ENCODE measurements around the gene FBXW2. TPM values are rescaled to one million over a fixed set of nuclear protein-coding genes. Genes with fewer than 3 reads are reported as not detected.
"Not testable (repeated sequence)": the region's sequence is repeated elsewhere in the genome, so short reads cannot be mapped to it uniquely, and the experiment has no call there.

The FBXW2 gene, protein sequence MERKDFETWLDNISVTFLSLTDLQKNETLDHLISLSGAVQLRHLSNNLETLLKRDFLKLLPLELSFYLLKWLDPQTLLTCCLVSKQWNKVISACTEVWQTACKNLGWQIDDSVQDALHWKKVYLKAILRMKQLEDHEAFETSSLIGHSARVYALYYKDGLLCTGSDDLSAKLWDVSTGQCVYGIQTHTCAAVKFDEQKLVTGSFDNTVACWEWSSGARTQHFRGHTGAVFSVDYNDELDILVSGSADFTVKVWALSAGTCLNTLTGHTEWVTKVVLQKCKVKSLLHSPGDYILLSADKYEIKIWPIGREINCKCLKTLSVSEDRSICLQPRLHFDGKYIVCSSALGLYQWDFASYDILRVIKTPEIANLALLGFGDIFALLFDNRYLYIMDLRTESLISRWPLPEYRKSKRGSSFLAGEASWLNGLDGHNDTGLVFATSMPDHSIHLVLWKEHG
- 45.1 TPM for polyA plus RNA-seq (2013, experiment 1 of 2; ENCODE audit: insufficient read length)
- polyA plus RNA-seq (2013, experiment 2 of 2; ENCODE audit: insufficient read length), result 38.9 TPM

DNA sequence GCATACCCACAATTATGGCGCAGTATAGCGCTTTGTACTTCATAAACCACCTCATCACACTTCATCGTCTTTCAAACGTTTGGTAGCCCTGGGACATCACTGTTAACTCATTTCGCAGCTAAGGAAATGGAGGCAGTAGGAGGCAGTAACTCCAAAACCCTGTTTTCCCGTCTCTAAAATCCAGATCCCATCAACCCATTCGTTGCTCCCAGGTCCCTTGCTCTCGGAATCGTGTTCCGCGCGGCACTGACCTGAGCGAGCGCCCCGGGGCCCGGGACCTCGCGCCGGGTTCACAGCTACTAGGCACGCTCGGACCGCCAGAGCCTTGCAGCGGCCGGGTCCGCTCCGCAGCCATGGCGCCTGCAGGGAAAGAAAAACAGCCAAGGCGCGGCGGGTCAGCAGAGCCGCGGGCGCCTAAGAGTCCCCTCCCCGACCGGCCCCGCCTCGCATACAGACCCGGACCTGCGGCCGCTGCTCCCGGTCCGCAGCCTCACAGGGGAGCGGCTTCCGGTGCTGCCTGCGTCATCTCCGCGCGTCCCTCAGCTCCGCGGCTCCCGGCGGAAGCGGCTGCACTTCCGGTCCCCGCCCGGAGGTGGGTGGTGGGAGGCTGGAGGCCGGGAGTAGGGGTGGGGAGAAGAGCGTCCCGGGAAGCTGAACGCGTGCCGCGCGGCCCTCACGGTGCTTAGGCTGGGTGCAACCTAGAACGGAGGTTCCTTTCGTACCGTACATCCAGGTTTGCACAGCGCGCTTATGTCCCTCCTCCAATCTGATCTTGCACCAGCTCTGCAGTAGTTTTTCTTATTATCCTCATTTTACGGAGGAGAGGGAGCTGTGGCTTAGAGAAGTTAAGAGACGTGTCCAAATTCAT is at the start of gene FBXW2:
Gene FBXW2 (minus strand): TSS at position 519 of the 868 bp plus-strand sequence. CDS start 5,158 bp downstream, outside the sequence.
- DNase-seq, result peak; percentile 91

DNA sequence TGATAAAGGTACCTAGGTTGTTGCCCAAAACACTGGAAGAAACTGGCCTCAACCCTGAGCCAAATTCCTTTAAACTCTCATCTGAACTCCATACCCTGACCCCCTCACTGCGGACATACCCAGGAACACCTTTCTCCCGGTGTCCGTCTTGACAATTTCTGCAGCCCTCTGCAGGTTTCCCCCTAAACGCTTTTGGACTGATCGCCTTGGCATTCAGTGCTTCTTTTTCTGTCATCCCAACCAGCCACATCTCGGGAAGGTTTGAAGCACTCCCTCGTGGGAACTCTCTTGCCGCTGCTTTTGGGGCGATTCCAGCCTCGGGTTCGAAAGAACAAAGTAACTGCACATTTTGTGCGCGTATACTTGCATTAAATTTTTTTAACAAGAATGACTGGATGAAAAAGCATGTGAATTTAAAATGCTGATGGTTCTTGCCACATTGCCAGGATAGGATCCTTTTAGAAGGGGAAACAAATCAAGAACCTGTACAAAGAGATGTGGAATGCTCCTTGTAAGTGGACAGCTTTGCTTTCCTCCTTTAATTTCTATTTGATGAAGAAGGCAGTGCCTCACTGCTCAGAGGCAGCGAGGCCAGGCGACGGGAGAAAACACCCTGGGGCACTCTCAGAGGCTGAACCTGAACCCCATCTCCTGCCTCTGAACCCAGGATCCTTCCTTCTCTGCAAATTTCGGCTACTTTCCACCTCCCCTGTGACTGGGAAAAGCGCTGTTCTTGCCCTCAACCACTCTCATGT is 48.9 kb upstream of the FBXW2 start:
- DNase-seq, result peak; percentile 2

DNA sequence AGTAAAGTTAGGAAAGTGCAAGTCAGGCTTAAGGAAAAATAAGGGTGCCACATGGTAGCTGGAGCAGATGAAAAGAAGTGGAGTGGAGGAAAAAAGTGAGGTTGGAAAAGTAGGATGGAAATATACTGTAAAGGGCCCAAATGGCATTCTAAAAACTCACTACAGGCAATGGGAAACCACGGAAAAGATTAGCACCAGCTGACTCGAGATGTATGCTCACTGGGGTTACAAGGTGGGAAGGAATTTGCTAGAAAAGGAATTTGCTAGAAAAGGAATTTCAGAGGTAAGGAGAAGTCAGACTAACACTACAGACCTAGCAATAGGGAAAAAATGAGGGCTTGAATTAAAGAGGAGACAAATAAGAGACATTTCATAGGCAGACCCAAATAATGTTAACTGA is 45.9 kb upstream of the FBXW2 start:
- no peak for DNase-seq

DNA sequence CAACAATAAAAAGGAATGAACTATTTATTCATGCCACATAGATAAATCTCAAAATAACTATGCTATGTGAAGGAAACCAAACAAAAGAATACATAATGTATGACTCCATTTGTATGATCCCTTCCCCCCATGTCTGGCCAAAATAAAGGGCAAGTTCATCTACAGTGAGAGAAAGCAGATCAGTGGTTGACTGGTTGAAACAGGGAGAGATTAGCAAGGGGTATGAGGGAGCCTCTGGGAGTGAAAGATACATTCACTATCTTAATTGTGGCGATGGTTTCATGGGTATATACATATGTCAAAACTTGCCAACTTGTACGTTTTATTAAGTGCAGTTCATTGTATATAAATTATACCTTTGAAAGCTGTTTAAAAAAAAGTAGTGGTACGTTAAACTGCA is 44.7 kb upstream of the FBXW2 start:
- no peak for DNase-seq

DNA sequence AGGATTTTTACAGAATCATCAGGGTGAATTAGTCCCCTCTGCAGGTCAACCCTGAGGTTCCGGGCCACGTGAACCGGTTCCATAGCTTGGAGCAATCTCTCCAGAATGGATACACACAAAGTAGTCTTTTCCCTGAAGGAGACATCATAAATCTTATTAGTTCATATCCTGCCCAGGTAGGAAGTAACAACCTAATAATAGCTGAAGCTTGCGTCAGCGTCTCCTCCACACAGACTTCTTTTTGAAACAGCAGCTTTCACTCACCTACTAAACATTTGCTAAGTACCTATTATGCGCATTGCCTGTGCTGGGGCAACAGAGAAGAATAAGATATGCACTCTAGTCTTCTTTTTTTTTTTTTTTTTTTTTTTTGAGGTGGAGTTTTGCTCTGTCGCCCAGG is 40.1 kb upstream of the FBXW2 start:
- no peak for DNase-seq

DNA sequence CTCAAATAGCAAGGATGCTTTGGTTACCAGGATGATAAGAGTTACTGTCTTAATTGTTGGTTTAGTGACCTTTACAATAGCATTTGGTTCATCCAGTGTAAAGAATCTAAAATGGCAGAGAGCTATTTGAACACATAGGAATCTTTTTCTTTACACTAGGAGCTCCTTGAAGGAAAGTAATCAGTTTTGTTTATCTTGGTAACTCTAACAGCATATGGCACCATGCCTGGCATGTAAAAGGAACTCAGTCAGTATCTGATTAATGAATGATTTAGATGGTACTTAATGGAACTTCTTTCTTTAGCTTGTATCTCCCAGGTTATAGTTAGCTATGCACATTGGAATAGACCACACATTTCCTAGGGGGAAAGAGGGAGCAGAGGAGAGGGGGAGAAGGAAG is 39.6 kb upstream of the FBXW2 start:
- DNase-seq, result no peak

DNA sequence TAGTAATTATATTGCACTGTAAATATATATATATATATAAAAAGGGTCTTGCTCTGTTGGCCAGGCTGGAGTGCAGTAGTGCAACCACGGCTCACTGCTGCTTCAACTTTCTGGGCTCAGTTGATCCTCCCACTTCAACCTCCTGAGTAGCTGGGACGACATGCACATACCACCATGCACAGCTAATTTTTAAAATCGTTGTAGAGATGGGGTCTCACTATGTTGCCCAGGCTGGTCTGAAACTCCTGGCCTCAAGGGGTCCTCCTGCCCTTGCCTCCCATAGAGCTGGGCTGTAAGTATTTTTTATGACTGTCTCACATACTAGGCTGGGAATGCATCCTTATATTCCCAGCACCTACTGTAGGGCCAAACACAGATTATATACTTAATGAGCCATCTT is 37.6 kb upstream of the FBXW2 start:
- DNase-seq, result no peak

DNA sequence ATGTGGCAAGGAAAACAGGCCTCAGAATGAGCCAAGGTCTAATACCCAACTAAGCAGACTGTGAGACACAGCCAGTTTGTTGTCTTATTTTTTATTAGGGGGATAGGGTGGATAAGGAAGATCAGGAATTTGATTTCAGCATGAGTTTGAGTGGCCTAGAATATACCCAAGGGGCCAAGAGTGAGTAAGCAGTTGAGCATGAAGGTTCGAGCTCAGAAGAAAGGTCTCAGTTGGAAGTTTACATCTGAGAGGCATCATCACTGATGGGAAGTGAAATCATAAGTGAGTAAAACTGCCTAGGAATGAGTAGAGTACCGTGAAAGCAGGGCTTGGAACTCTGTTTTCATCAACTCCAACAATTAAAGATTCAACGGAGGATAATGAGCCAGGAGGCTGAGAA is 36.9 kb upstream of the FBXW2 start:
- peak; percentile 41 for DNase-seq

DNA sequence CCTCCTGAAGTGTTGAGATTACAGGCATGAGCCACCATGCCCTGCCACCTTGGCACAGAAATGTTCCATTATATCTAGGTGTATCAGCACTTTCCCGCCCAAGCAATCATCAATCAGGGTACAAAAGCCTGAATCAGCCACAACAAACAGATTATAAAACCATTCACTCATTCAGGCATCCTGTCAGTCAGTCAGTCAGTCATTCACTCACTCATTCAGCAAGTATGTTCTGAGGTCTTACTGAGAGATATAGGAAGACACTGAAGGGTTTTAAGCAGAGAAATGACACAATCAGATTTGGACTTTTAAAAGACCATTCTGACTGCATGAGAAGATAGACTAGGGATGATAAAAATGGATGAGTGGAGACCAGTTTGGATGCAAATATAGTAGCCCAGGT is 36.4 kb upstream of the FBXW2 start:
- no peak for DNase-seq

DNA sequence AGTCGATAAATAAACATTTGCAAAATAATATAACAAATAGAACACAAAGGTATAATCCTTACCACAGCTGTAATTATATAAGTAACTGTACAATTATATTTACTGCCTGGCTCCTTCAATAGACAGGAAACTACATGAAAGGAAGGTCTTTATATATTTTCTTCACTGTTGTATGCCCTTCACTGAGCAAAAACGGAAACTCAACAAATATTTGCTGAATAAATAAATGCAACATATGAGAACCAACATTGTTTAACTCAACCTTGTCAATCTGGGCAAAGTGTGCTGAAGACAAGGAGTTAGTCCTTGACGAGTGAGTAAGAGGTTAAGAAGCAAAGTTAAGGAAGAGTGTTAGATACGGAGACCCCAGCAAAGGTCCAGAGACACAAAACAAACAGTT is 26.9 kb upstream of the FBXW2 start:
- no peak for DNase-seq

DNA sequence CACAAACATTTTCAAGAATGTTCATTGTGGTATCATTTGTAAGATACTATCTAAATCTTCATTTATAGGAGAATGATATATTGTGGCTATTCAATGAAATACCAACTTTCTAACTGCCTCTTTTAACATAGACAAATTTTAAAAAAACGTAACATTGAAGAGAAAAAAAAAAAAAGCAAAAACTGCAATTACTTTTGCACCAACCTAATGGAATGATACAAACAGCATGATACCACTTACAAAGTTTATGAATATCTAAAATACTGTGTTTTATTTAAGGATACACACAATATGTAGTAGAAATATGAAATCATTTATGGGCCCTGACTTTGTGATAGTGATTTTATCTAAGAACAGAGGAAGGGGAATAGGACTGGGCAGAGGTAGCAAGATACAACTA is 25.4 kb upstream of the FBXW2 start:
- no peak for DNase-seq

DNA sequence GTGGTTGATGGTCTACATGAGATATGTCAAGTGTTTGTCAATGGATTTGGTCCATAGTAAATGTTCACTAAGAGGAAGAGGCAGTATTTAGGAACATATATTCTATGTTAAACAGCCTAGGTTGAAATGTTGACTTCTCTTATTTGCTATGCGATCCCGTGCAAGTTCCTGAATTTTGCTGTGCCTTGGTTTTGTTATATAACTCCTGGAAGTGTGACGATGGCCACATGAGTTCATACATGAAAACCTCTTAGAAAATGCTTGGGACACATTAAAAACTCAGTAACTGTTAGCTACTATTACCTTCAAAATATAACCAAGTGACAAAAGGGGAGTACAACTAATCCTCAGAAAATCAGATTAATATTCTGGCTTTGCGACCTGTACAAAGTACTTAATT is 21.9 kb upstream of the FBXW2 start:
- no peak for DNase-seq

DNA sequence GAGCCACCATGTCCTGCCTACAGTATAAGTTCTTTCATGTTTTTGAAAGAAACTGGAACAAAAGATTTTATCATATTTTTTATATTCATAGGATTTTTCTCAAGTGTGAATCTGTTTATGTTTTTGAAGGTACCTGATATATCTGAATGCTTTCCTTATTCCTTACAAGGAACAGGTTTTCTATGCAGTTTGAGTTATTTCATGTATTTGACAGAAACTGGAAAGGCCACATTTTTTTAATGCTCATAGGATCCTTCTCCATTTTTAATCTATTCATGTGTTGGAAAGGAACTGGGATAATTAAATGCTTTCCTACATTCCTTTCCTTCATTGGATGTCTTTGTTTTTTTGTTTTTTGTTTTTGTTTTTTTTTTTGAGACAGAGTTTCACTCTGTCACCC is 15.7 kb upstream of the FBXW2 start:
- DNase-seq, result no peak

DNA sequence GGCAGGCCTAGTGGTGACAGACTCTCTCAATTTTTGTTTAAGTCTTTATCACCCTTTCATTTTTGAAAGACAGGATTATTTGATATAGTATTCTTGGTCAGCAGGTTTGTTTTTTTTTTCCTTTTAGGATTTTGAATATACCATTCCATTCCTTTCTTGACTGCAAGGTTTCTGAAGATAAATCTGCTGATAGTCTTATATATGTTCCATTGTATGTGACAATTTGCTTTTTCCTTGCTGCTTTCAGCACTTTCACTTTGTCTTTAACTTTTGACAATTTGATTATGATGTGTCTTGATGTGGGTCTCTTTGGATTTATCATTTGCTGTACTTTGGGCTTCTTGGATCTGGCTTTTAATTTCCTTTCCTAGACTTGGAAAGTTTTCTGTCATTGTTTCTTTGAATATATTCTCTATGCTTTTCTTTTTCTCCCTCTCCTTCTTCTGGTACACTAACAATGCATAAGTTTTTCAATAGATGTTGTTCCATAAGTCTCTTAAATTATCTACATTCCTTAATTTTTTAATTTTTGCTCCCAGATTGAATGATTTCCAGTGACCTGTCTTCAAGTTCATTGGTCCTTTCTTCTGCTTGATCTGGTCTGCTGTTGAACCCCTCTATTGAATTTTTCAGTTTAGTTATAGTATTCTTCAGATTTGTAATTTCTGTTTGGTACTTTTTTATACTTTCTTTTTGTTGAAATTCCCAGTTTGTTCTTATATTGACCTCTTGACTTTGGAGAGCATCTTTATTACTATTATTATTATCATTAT is 14.6 kb upstream of the FBXW2 start:
- no peak for DNase-seq

DNA sequence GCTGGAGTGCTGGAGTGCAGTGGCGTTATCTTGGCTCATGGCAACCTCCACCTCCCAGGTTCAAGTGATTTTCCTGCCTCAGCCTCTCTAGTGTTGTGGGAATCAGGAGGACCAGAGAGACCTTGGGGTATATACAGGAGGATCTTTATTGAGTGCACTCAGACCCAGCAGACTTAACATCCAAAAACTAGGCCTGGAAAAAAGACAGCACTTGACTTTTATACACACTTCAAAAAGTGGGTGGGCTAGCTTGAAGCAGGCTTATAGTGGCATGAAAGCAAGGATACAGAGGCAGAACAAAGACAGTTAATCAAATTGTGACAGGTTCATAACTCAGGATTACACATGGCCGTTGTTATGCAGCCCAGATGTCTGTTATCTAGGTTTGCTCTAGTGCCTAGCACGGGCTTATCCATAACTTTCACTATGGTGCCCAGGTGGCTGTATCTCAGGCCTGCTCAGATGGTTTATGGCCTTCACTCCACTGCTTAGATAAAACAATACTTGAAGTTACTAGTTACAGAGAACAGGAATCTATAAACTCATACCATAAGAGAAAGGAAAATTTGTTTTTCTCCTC is 11.7 kb upstream of the FBXW2 start:
- not testable (repeated sequence) for DNase-seq

DNA sequence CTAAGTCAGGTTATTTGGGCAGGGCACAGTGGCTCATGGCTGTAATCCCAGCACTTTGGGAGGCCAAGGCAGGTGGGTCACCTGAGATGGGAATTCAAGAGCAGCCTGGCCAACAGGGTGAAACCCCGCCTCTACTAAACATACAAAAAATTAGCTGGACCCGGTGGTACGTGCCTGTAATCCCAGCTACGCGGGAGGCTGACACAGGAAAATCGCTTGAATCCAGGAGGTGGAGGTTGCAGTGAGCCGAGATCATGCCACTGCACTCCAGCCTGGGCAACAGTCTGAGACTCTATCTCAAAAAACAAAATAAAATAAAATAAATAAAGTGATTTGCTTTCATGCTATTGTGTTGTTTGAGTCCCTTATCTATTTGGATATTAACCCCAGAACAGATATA is 8.2 kb upstream of the FBXW2 start:
- no peak for DNase-seq

DNA sequence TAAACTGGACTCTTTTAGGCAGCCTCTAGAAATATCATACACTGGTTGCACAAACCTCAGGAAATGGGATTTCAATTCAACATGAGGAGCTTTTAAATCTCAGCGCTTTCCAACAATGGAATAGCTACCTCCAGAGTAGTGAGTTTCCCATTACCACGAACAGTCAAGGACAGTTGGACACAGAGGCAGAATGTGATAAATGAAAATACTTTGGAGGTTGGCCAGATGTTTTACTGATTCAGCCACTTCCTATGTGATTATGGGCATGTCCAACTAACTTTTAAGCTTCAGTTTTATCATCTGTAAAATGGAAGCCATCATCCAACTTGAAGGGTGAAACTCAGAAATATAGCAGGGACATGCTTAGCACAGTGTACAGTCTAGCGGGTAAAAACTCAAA is 2.1 kb downstream of the FBXW2 start:
- DNase-seq, result no peak

DNA sequence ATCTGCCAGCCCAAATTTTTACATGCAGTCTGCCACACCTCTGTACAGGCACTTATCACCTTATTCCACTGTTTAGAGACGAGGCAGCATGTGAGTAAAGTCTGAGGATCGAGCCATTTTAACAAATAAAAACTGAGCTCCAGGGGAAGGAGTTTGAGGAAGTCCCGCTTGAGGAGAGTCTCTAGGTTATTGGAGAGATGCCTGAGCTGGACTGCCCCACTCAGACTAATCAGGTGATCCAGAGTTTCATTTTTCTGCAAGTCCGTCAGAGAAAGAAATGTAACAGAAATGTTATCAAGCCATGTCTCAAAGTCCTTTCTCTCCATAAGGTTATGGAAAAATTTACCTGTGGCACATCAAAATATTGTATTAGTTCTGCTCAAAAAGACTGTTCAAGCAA is 5.3 kb downstream of the FBXW2 start:
- no peak for DNase-seq

DNA sequence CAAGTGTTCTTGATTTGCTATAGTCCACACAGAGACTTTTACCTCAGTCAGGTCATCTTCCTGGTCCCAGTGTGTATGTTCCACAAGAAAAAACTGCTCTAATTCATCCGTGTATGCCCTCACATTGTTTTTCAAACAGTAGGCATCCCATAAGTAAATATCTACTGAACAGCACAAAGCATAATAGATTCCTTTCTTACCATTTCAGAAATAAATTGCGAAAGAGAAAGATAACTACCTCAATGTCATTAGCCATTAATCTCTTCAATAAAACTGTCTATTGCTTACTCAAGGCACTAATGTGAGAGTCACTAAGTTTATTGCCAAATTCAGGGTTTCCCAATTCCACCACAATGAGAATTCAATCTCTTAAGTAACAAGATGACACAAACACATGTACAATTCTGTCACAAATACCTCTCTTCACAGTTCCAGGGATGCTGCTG is 9.6 kb downstream of the FBXW2 start:
- DNase-seq, result no peak

DNA sequence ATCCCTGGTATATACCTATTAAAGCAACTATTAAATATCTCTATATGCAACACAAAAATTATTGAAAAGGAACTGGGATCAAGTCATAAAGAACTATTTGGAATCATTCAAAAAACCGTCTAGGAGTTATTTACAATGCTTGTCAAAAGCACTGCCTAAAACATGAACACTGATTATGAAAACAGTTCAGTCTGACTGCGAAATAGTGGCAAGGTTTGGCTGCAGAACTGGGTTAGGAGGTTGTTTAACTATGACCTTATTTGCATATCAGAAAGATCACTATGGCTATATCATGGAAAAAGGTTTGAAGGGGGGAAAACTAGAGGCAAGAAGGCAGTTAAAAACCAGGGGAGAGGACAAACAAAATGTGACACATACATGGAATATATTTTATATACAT is 12.0 kb downstream of the FBXW2 start:
- DNase-seq, result no peak

DNA sequence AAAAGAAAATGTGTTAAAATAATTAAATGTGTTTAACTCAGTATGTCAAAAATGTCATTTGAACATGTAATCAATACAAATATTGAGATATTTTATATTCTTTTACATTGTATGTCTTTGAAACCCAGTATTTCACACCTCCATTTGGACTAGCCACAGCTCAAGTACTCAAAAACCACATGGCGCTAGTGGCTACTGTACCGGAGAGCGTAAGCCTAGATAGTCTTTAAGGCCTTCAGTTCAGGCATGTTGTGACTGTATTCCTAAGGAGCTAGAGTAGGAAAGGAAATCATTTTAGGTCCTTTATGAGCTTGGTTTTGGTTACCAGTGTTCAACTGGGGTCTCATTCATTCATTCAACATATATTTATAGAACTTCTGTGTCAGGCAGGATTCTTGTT is 12.8 kb downstream of the FBXW2 start:
- DNase-seq, result no peak

DNA sequence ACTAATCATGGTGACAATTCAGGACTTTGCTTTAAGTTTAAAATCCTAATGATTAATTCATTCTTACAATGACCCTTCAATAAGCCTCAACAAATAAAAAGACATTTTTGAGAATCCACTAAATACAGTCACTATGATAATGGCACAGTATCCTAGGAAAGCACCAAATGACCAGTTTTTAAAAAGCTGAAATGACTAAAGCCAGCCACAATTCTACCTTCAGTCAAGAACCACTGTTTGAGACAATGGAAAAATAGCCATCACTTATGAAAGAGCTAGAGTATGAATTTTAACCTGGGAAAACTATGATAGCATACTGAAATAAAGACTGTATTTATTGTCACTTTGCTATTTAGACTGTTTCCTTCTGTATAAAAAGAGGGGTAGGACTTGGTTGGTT is 14.0 kb downstream of the FBXW2 start:
- no peak for DNase-seq

All from fibroblast of skin of back (primary cell).